Endothelial cell of umbilical vein (primary cell): Measurements from ENCODE around the gene MMP1. TPM values are rescaled to one million over a fixed set of nuclear protein-coding genes. Genes with fewer than 3 reads are reported as not detected.
A peak's percentile ranks its signal among the peaks of the same experiment; 100 is the strongest.

Source experiments
- BruUV-seq: library from RNA; stranded (reverse); fragments of 400-500 nt; replicated peaks from 2 replicates; lab custom pipeline; 2021; lab: Mats Ljungman, UMichigan
- CTCF ChIA-PET: fragments of 300-600, 350-600 bp; sonication (Branson Sonifier 250); formaldehyde crosslinking; loops from one replicate; lab custom pipeline; 2021; ENCODE audit warnings: antibody characterized with exemption, inconsistent platforms; lab: Charles Lee
- POLR2A ChIA-PET: fragments of 300-600, 350-600 bp; sonication (Branson Sonifier 250); formaldehyde crosslinking; loops from one replicate; lab custom pipeline; 2021; ENCODE audit warnings: antibody characterized with exemption, inconsistent platforms; lab: Charles Lee
- DNase-seq: peaks from one replicate; pipeline ENCODE4 v3.0.0-alpha.2; 2011; ENCODE audit warnings: low read depth, low spot score
- FAIRE-seq: peaks from 2 replicates; lab custom pipeline; 2011; peaks lifted over from hg19 to GRCh38; lab: Jason Lieb, UNC
- H2AFZ ChIP-seq: 2 replicates; pipeline ENCODE4 v1.6.0; 2012; ENCODE audit warnings: low read depth, low read length, control low read depth, inconsistent platforms
- H3K27ac ChIP-seq: 2 replicates; pipeline ENCODE4 v1.5.1; 2011; ENCODE audit warnings: low read depth, mild to moderate bottlenecking, control low read depth, low read length, moderate library complexity; ENCODE audit not compliant: insufficient read depth
- H3K27me3 ChIP-seq, 2 experiments: 2 replicates each; pipeline versions ENCODE4 v1.6.0 to v1.6.1; 2011; ENCODE audit warnings: low read length in 2 of 2, mixed read lengths in 1 of 2; ENCODE audit not compliant: control insufficient read depth in 2 of 2, insufficient read depth in 2 of 2
- H3K36me3 ChIP-seq, 2 experiments: 2 replicates in 1 of 2; 3 replicates in 1 of 2; pipeline ENCODE4 v1.5.1; 2011; ENCODE audit warnings: low read length in 2 of 2, mild to moderate bottlenecking in 1 of 2, moderate library complexity in 1 of 2; ENCODE audit not compliant: control insufficient read depth in 2 of 2, insufficient read depth in 2 of 2; ENCODE audit errors: extremely low read depth in 1 of 2
- H3K4me1 ChIP-seq: 3 replicates; pipeline ENCODE4 v1.5.1; 2011; ENCODE audit warnings: mild to moderate bottlenecking, low read length; ENCODE audit not compliant: control insufficient read depth, insufficient read depth; ENCODE audit errors: extremely low read depth
- H3K4me2 ChIP-seq: 2 replicates; pipeline ENCODE4 v1.6.1; 2011; ENCODE audit warnings: low read length, control low read depth, mixed read lengths; ENCODE audit not compliant: insufficient read depth
- H3K4me3 ChIP-seq, 3 experiments: fragments of 200-600 bp in 1 of 3; sonication (generic), shearing (Covaris generic) in 1 of 3; replicated peaks in 1 of 3; 2 replicates each; pipeline ENCODE4 v1.5.1; 2011 to 2016; ENCODE audit warnings: control low read depth in 3 of 3, low read length in 3 of 3, mild to moderate bottlenecking in 2 of 3, inconsistent platforms in 1 of 3, low read depth in 1 of 3, moderate library complexity in 1 of 3; ENCODE audit not compliant: insufficient read depth in 1 of 3
- H3K79me2 ChIP-seq: 2 replicates; pipeline ENCODE4 v1.6.0; 2012; ENCODE audit warnings: low read length, inconsistent platforms; ENCODE audit not compliant: control insufficient read depth, insufficient read depth
- H3K9ac ChIP-seq: replicated peaks from 2 replicates; pipeline ENCODE3; 2011; ENCODE audit warnings: low read length, control low read depth; ENCODE audit not compliant: insufficient read depth; ENCODE audit errors: extremely low read depth
- H3K9me1 ChIP-seq: replicated peaks from 3 replicates; pipeline ENCODE4 v1.6.0; 2011; ENCODE audit warnings: mild to moderate bottlenecking, low read length; ENCODE audit not compliant: control insufficient read depth, insufficient read depth; ENCODE audit errors: extremely low read depth
- H3K9me3 ChIP-seq: replicated peaks from 2 replicates; pipeline ENCODE4 v1.5.1; 2012; ENCODE audit warnings: low read length, inconsistent platforms; ENCODE audit not compliant: control insufficient read depth, insufficient read depth
- H4K20me1 ChIP-seq: replicated peaks from 2 replicates; pipeline ENCODE3; 2011; ENCODE audit warnings: mild to moderate bottlenecking, low read length; ENCODE audit not compliant: control insufficient read depth, insufficient read depth; ENCODE audit errors: extremely low read depth
- EZH2 ChIP-seq: IDR thresholded peaks from 2 replicates; pipeline ENCODE4 v1.6.1; 2012; ENCODE audit warnings: borderline replicate concordance, low read depth, mild to moderate bottlenecking, moderate library complexity, low read length, inconsistent platforms; ENCODE audit not compliant: severe bottlenecking
- FOS ChIP-seq: IDR thresholded peaks from 2 replicates; pipeline ENCODE4 v1.6.1; 2011; ENCODE audit warnings: mild to moderate bottlenecking, low read length, moderate library complexity, borderline replicate concordance; ENCODE audit not compliant: insufficient read depth
- GATA2 ChIP-seq: IDR thresholded peaks from 2 replicates; pipeline ENCODE4 v1.7.0; 2011; ENCODE audit warnings: low read depth, mild to moderate bottlenecking, moderate library complexity, mixed read lengths, low read length; ENCODE audit not compliant: insufficient read length, insufficient read depth
- JUN ChIP-seq: IDR thresholded peaks from 2 replicates; pipeline ENCODE4 v1.6.1; 2011; ENCODE audit warnings: borderline replicate concordance, low read depth; ENCODE audit not compliant: insufficient read length, insufficient read depth
- MYC ChIP-seq: IDR thresholded peaks from one replicate; pipeline ENCODE4 v1.6.1; 2011; ENCODE audit warnings: mild to moderate bottlenecking, low read depth, low read length
- POLR2A ChIP-seq: IDR thresholded peaks from 2 replicates; pipeline ENCODE4 v1.6.1; 2012; ENCODE audit warnings: low read depth, mild to moderate bottlenecking, control low read depth, low read length
- POLR2AphosphoS5 ChIP-seq: IDR thresholded peaks from 2 replicates; pipeline ENCODE4 v1.6.1; 2012; ENCODE audit warnings: low read depth, mild to moderate bottlenecking, control low read depth, low read length, moderate library complexity; ENCODE audit not compliant: insufficient read depth
- dilution Hi-C: fragments of 300-500 bp; cut with MboI; formaldehyde crosslinking; loops from one replicate; pipeline ENCODE4 v1.15.0; 2019; ENCODE audit warnings: low sequenced_read_pairs; ENCODE audit not compliant: extremely low pct_ligation_motif_present
- intact Hi-C: fragments of 100-400 bp; cut with micrococcal nuclease; formaldehyde crosslinking; loops from one replicate; pipeline ENCODE4 v1.10.0; 2022
- polyA plus RNA-seq, 4 experiments: library from polyadenylated mRNA; depleted of rRNA in 3 of 4; stranded (reverse) in 3 of 4; unstranded in 1 of 4; fragments of >200 nt; gene quantifications; 2 replicates each; pipeline versions ENCODE4 v1.2.1 to v1.2.3, GENCODE V29; 2011 to 2012; ENCODE audit warnings: missing spikeins in 1 of 4
- total RNA-seq: library from RNA; stranded (reverse); gene quantifications from 2 replicates; pipeline ENCODE4 v1.2.3, GENCODE V29; 2021
- TF ChIP-seq, protein P1 (sequence below), 2 donors: IDR thresholded peaks; 1 replicate in 1 of 2; 2 replicates in 1 of 2; pipeline ENCODE4 v1.5.1; 2011; ENCODE audit warnings: low read length in 2 of 2, mild to moderate bottlenecking in 2 of 2, moderate library complexity in 2 of 2, control low read depth in 1 of 2, inconsistent platforms in 1 of 2, low read depth in 1 of 2; ENCODE audit not compliant: insufficient read depth in 1 of 2; ENCODE audit errors: extremely low read depth in 1 of 2
- TF ChIP-seq, protein P2 (sequence below): IDR thresholded peaks from 2 replicates; pipeline ENCODE4 v1.6.1; 2011; ENCODE audit not compliant: insufficient read depth, insufficient read length

MMP1 gene
- total and polyA plus RNA-seq, 2 donors (not counting 3 experiments of a cell fraction or from before 2014, with no cell fraction given): 1.4 to 1,694 TPM

DNA sequence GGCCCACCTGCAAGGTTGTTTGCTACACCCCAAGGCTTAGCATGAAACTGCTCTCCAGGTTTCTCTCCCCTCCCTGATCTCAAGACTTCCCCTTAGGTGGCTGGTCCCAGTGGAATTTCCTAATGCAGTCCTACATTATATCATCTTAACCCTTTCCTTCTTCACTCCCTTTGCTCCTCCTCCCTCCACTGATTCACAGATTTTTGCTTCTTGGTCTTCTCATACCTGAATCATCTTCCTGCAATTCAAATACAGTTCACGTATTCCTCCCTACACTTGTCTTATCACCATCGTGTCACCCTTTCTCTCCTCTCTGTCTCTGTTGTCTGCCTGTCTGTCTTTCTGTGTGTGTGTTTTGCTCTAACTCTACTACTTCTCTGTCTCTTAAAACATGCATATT is 34.5 kb downstream of the MMP1 start:
- Histone ChIP-seq H3K4me2 (peak overlapping the region; percentile 1), H3K4me1 (peaks cover 43% of the 10 kb centered on the region), H3K9me3 (no peaks in the 10 kb centered on the region), H3K36me3 (no peaks in the 10 kb centered on the region), H4K20me1 (no peaks in the 10 kb centered on the region), H3K9me1 (no peaks in the 10 kb centered on the region), H3K9ac (no peak overlapping the region), H3K79me2 (no peaks in the 10 kb centered on the region), H3K27ac (no peak overlapping the region), H3K27me3 (no peaks in the 10 kb centered on the region), H3K4me3 (no peak overlapping the region), H2AFZ (no peak overlapping the region)
- no peak for FAIRE-seq
- ChIA-PET POLR2A (no interaction called here), CTCF (no interaction called here)
- no TSS peak for BruUV-seq
- intact Hi-C loops (loop anchor here (1.0 to 10.0 kb wide), 2 partner anchors 8 to 849 kb away; partner anchors contain the start of genes ANGPTL5 and CEP126), dilution Hi-C loops (no loop called here)
- TF ChIP-seq FOS (peak; percentile 76), GATA2 (peak; percentile 74), JUN (no peak)
- DNase-seq: peak; percentile 30

DNA sequence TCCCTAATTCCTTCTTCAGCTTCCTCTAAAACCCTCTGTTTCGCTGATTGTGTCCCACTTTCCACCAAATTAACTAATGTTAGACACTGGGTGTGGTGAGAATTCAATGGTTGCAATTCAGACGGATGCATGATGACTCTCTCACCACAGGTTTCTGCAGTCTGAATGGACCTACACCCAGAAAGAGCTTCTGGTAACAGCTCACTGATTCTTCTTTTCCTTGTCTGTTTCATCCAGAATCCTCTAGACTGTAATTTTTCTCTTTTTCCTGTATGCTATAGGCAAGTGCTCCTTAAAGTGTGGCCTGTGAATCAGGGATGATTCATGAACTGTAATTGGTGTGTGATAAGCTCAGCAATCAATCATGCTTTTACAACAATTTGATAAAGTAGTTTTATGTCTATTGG is 35.6 kb downstream of the MMP1 start:
- peak; percentile 15 for FAIRE-seq
- no peak overlapping the region for H3K4me3 ChIP-seq
- peaks cover 50% of the 10 kb centered on the region for H3K4me1 ChIP-seq
- peak overlapping the region; percentile 18 for H2AFZ ChIP-seq
- peak overlapping the region; percentile 36 for H3K9ac ChIP-seq
- H3K27ac ChIP-seq: peak overlapping the region; percentile 4
- CTCF ChIA-PET: interaction anchor here (0.7 to 3.1 kb wide), 12 partner anchors 8 to 274 kb away, joined by 3 to 25 read pairs (median 4); partner anchors contain the start of gene MMP10
- H3K9me1 ChIP-seq: no peaks in the 10 kb centered on the region
- peak; percentile 45 for DNase-seq
- no peaks in the 10 kb centered on the region for H3K36me3 ChIP-seq
- POLR2A ChIA-PET: no interaction called here
- H3K27me3 ChIP-seq: no peaks in the 10 kb centered on the region
- H3K79me2 ChIP-seq: no peaks in the 10 kb centered on the region
- no TSS peak for BruUV-seq
- dilution Hi-C loops: no loop called here
- H3K9me3 ChIP-seq: no peaks in the 10 kb centered on the region
- TF ChIP-seq POLR2A (no peak), EZH2 (no peak), GATA2 (peak; percentile 70), MYC (no peak), POLR2AphosphoS5 (no peak), FOS (peak; percentile 87), JUN (peak; percentile 50)
- TF ChIP-seq, protein P1, sequence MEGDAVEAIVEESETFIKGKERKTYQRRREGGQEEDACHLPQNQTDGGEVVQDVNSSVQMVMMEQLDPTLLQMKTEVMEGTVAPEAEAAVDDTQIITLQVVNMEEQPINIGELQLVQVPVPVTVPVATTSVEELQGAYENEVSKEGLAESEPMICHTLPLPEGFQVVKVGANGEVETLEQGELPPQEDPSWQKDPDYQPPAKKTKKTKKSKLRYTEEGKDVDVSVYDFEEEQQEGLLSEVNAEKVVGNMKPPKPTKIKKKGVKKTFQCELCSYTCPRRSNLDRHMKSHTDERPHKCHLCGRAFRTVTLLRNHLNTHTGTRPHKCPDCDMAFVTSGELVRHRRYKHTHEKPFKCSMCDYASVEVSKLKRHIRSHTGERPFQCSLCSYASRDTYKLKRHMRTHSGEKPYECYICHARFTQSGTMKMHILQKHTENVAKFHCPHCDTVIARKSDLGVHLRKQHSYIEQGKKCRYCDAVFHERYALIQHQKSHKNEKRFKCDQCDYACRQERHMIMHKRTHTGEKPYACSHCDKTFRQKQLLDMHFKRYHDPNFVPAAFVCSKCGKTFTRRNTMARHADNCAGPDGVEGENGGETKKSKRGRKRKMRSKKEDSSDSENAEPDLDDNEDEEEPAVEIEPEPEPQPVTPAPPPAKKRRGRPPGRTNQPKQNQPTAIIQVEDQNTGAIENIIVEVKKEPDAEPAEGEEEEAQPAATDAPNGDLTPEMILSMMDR (IDR thresholded peaks at IDR 0.05; ENCODE audit: extremely low read depth in 1 of 2, insufficient read depth in 1 of 2, low read depth in 1 of 2, low read length in 2 of 2): no peak
- TF ChIP-seq, protein P2, sequence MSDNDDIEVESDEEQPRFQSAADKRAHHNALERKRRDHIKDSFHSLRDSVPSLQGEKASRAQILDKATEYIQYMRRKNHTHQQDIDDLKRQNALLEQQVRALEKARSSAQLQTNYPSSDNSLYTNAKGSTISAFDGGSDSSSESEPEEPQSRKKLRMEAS: no peak
- no peaks in the 10 kb centered on the region for H4K20me1 ChIP-seq
- intact Hi-C loops: loop anchor here (10.0 kb wide), 1 partner anchor 848 kb away; the partner anchor contains the start of genes ANGPTL5 and CEP126
- peak overlapping the region; percentile 14 for H3K4me2 ChIP-seq
